Upper lobe of left lung (tissue), 4 donors: Measurements from ENCODE around the gene NSUN3.

ENCODE experiments used
- CTCF ChIP-seq, 6 experiments: fragments of 450-650 bp in 4 of 6; fragments of 200-600 bp in 2 of 6; sonication (generic) in 2 of 6; IDR thresholded peaks; one replicate each; pipeline ENCODE4 v1.5.1; 2016 to 2019; ENCODE audit warnings: antibody characterized with exemption in 6 of 6
- POLR2A ChIP-seq, 4 donors: fragments of 450-650 bp; IDR thresholded peaks; one replicate each; pipeline ENCODE4 v1.5.1; 2016 to 2017; ENCODE audit warnings: antibody characterized with exemption in 4 of 4, mild to moderate bottlenecking in 2 of 4

GRCh38 chr3:94110854-94111253 lies 48.0 kb downstream of the NSUN3 start:
- TF ChIP-seq CTCF (IDR thresholded peaks at IDR 0.05), result no peak
- TF ChIP-seq POLR2A (IDR thresholded peaks at IDR 0.05), result no peak
